CD4-positive, CD25-positive, alpha-beta regulatory T cell (primary cell): ENCODE measurements around the gene WSCD1. TPM values are rescaled to one million over a fixed set of nuclear protein-coding genes. Genes with fewer than 3 reads are reported as not detected.

ENCODE experiments used
- ATAC-seq, 2 donors: fragments of 150-1000 bp; cut with Tn5 transposase; one replicate each; pipeline ENCODE4 v1.10.0; 2021; ENCODE audit warnings: low read depth in 2 of 2, moderate number of reproducible peaks in 2 of 2, moderate library complexity in 1 of 2
- DNase-seq, 3 donors: peaks; one replicate each; pipeline versions ENCODE4 v3.0.0 to v3.0.0-alpha.2; 2012 to 2022; ENCODE audit warnings: mixed read lengths in 1 of 3
- H3K27ac ChIP-seq: one replicate; pipeline ENCODE4 v1.7.0; 2013; ENCODE audit warnings: mild to moderate bottlenecking, low read length; ENCODE audit not compliant: insufficient read depth, poor library complexity, severe bottlenecking
- H3K27me3 ChIP-seq: one replicate; pipeline ENCODE4 v1.7.0; 2013; ENCODE audit warnings: low read length; ENCODE audit not compliant: control insufficient read depth, insufficient read depth
- H3K36me3 ChIP-seq: one replicate; pipeline ENCODE4 v1.7.0; 2013; ENCODE audit warnings: mild to moderate bottlenecking, low read length, moderate library complexity; ENCODE audit not compliant: control insufficient read depth, insufficient read depth
- H3K4me1 ChIP-seq: 2 replicates; pipeline ENCODE4 v1.7.0; 2013; ENCODE audit warnings: mild to moderate bottlenecking, low read length; ENCODE audit not compliant: insufficient read depth, control insufficient read depth, poor library complexity, severe bottlenecking
- H3K4me3 ChIP-seq: one replicate; pipeline ENCODE4 v1.7.0; 2013; ENCODE audit warnings: low read depth, mild to moderate bottlenecking, low read length, moderate library complexity
- H3K9me3 ChIP-seq, 2 experiments: 1 replicate in 1 of 2; 2 replicates in 1 of 2; pipeline ENCODE4 v1.7.0; 2013; ENCODE audit warnings: low read length in 2 of 2, mild to moderate bottlenecking in 1 of 2, moderate library complexity in 1 of 2; ENCODE audit not compliant: control insufficient read depth in 2 of 2
- H3K27ac Mint-ChIP-seq, 3 donors: one replicate each; pipeline ENCODE4 v1.8.0; 2020 to 2022; ENCODE audit warnings: mild to moderate bottlenecking in 3 of 3, mixed read lengths in 3 of 3, moderate library complexity in 2 of 3
- H3K27me3 Mint-ChIP-seq: one replicate; pipeline ENCODE4 v1.8.0; 2022; ENCODE audit warnings: mild to moderate bottlenecking, mixed read lengths
- H3K36me3 Mint-ChIP-seq: one replicate; pipeline ENCODE4 v1.8.0; 2020; ENCODE audit warnings: mixed read lengths
- H3K4me1 Mint-ChIP-seq, 4 donors: one replicate each; pipeline ENCODE4 v1.8.0; 2020 to 2022; ENCODE audit warnings: mixed read lengths in 4 of 4, mild to moderate bottlenecking in 1 of 4
- H3K4me3 Mint-ChIP-seq, 4 donors: one replicate each; pipeline ENCODE4 v1.8.0; 2020 to 2022; ENCODE audit warnings: mild to moderate bottlenecking in 4 of 4, mixed read lengths in 4 of 4, moderate library complexity in 3 of 4
- H3K9me3 Mint-ChIP-seq, 7 donors: one replicate each; pipeline ENCODE4 v1.8.0; 2020 to 2022; ENCODE audit warnings: mixed read lengths in 7 of 7, mild to moderate bottlenecking in 3 of 7, moderate library complexity in 2 of 7
- polyA plus RNA-seq, 4 donors: library from polyadenylated mRNA; unstranded; fragments of 300-500 nt; fragmentation: Illumina TruSeq; gene quantifications; one replicate each; pipeline ENCODE4 v1.2.3, GENCODE V29; 2021
- total RNA-seq: library from RNA; stranded (reverse); gene quantifications from one replicate; pipeline ENCODE4 v1.2.3, GENCODE V29; 2022

WSCD1 gene
- total and polyA plus RNA-seq, 5 donors from 2014 or later: not detected

GRCh38 chr17:6157716-6158115 is 87.5 kb downstream of the WSCD1 start:
- no peaks in the 10 kb centered on the region for H3K9me3 ChIP-seq
- no peaks in the 10 kb centered on the region for H3K4me1 Mint-ChIP-seq
- H3K4me3 Mint-ChIP-seq: no peak overlapping the region

GRCh38 chr17:6159541-6160231 is 89.5 kb downstream of the WSCD1 start:
- Mint-ChIP-seq H3K4me3 (no peak overlapping the region), H3K27ac (no peak overlapping the region), H3K36me3 (no peaks in the 10 kb centered on the region), H3K9me3 (peaks cover 0 to under 1% (median 0%) of the 10 kb centered on the region in 7 donors), H3K27me3 (peaks cover 4% of the 10 kb centered on the region), H3K4me1 (no peaks in the 10 kb centered on the region)
- Histone ChIP-seq H3K27me3 (no peaks in the 10 kb centered on the region), H3K4me3 (no peak overlapping the region), H3K36me3 (no peaks in the 10 kb centered on the region), H3K4me1 (no peaks in the 10 kb centered on the region), H3K27ac (no peak overlapping the region), H3K9me3 (no peaks in the 10 kb centered on the region)
- ATAC-seq: no peak
- no peak for DNase-seq

More at GRCh38 chr17:6157716-6158115, 87.5 kb downstream of the WSCD1 start:
- no peaks in the 10 kb centered on the region for H3K27me3 ChIP-seq
- H3K4me3 ChIP-seq: no peak overlapping the region
- Mint-ChIP-seq H3K27ac (no peak overlapping the region), H3K36me3 (no peaks in the 10 kb centered on the region), H3K9me3 (peaks cover 0 to 2% (median 0%) of the 10 kb centered on the region in 7 donors), H3K27me3 (peaks cover 4% of the 10 kb centered on the region)
- no peak overlapping the region for H3K27ac ChIP-seq
- no peak for ATAC-seq
- H3K36me3 ChIP-seq: no peaks in the 10 kb centered on the region
- no peaks in the 10 kb centered on the region for H3K4me1 ChIP-seq
- no peak for DNase-seq

GRCh38 chr17:6160232-6160555 is 90.0 kb downstream of the WSCD1 start:
- H3K9me3 ChIP-seq: no peaks in the 10 kb centered on the region
- H3K36me3 ChIP-seq: no peaks in the 10 kb centered on the region
- Mint-ChIP-seq H3K27me3 (peaks cover 4% of the 10 kb centered on the region), H3K9me3 (no peaks in the 10 kb centered on the region), H3K36me3 (no peaks in the 10 kb centered on the region), H3K27ac (no peak overlapping the region), H3K4me1 (no peaks in the 10 kb centered on the region), H3K4me3 (no peak overlapping the region)
- ATAC-seq (no peak), DNase-seq (no peak)
- H3K27me3 ChIP-seq: no peaks in the 10 kb centered on the region
- no peaks in the 10 kb centered on the region for H3K4me1 ChIP-seq
- no peak overlapping the region for H3K27ac ChIP-seq
- no peak overlapping the region for H3K4me3 ChIP-seq

- Histone ChIP-seq H3K4me1 (no peaks in the 10 kb centered on the region), H3K9me3 (no peaks in the 10 kb centered on the region), H3K27me3 (no peaks in the 10 kb centered on the region), H3K4me3 (no peak overlapping the region), H3K27ac (no peak overlapping the region), H3K36me3 (no peaks in the 10 kb centered on the region)
- DNase-seq (no peak), ATAC-seq (no peak)
- H3K27me3 Mint-ChIP-seq: peaks cover 4% of the 10 kb centered on the region
- no peaks in the 10 kb centered on the region for H3K9me3 Mint-ChIP-seq
- H3K36me3 Mint-ChIP-seq: no peaks in the 10 kb centered on the region
- no peak overlapping the region for H3K27ac Mint-ChIP-seq
- H3K4me1 Mint-ChIP-seq: no peaks in the 10 kb centered on the region
- no peak overlapping the region for H3K4me3 Mint-ChIP-seq
Observed at GRCh38 chr17:6160911-6161855, 91.0 kb downstream of the WSCD1 start.

GRCh38 chr17:6162216-6162615 is 92.0 kb downstream of the WSCD1 start:
- Histone ChIP-seq H3K27me3 (no peaks in the 10 kb centered on the region), H3K4me3 (no peak overlapping the region), H3K36me3 (no peaks in the 10 kb centered on the region), H3K27ac (no peak overlapping the region), H3K4me1 (no peaks in the 10 kb centered on the region), H3K9me3 (no peaks in the 10 kb centered on the region)
- Mint-ChIP-seq H3K27ac (no peak overlapping the region), H3K36me3 (no peaks in the 10 kb centered on the region), H3K4me3 (no peak overlapping the region), H3K27me3 (peaks cover 4% of the 10 kb centered on the region), H3K9me3 (no peaks in the 10 kb centered on the region), H3K4me1 (no peaks in the 10 kb centered on the region)
- DNase-seq (no peak), ATAC-seq (no peak)

GRCh38 chr17:6162892-6163291 is 92.7 kb downstream of the WSCD1 start:
- Histone ChIP-seq H3K4me3 (no peak overlapping the region), H3K4me1 (no peaks in the 10 kb centered on the region), H3K36me3 (no peaks in the 10 kb centered on the region), H3K9me3 (no peaks in the 10 kb centered on the region), H3K27me3 (no peaks in the 10 kb centered on the region), H3K27ac (no peak overlapping the region)
- Mint-ChIP-seq H3K4me3 (no peak overlapping the region), H3K4me1 (no peaks in the 10 kb centered on the region), H3K27me3 (no peaks in the 10 kb centered on the region), H3K27ac (no peak overlapping the region), H3K9me3 (no peaks in the 10 kb centered on the region), H3K36me3 (no peaks in the 10 kb centered on the region)
- no peak for ATAC-seq
- no peak for DNase-seq

- no peaks in the 10 kb centered on the region for H3K27me3 ChIP-seq
- Mint-ChIP-seq H3K27ac (no peak overlapping the region), H3K4me3 (no peak overlapping the region), H3K4me1 (no peaks in the 10 kb centered on the region), H3K36me3 (no peaks in the 10 kb centered on the region), H3K27me3 (no peaks in the 10 kb centered on the region), H3K9me3 (no peaks in the 10 kb centered on the region)
- H3K36me3 ChIP-seq: no peaks in the 10 kb centered on the region
- no peak for DNase-seq
- no peak for ATAC-seq
- no peaks in the 10 kb centered on the region for H3K9me3 ChIP-seq
- H3K4me1 ChIP-seq: no peaks in the 10 kb centered on the region
- H3K27ac ChIP-seq: no peak overlapping the region
- H3K4me3 ChIP-seq: no peak overlapping the region
Observed at GRCh38 chr17:6163612-6164333, 93.6 kb downstream of the WSCD1 start.
